ENCODE results near the gene SERGEF. TPM values are rescaled to one million over a fixed set of nuclear protein-coding genes. Genes with fewer than 3 reads are reported as not detected.

Gene SERGEF
- total and polyA plus RNA-seq, 2 of the 13 experiments (the other 11 are each of a cell fraction or from before 2014, with no cell fraction given): 54.5 to 114 TPM

GRCh38 chr11:18022419-18022818 lies 9.6 kb upstream of the SERGEF start:
- no peaks in the 10 kb centered on the region for H3K27me3 ChIP-seq (ENCODE audit: control insufficient read depth in 1 of 2, insufficient read depth in 2 of 2, low read length in 2 of 2)
- H3K9me3 ChIP-seq (ENCODE audit: low read length): no peaks in the 10 kb centered on the region
- no peaks in the 10 kb centered on the region for H4K20me1 ChIP-seq (ENCODE audit: insufficient read depth, low read length)
- FAIRE-seq (no peak), ATAC-seq (no peak), DNase-seq (ENCODE audit: low spot score) (no peak)
- CTCF ChIA-PET (ENCODE audit: low intra/inter-chr PET ratio, low total read pairs): no interaction called here
- TF ChIP-seq GLI4 (CRISPR knock-in tag; IDR thresholded peaks at IDR 0.05; ENCODE audit: borderline replicate concordance) (no peak), PAX8 (CRISPR knock-in tag; IDR thresholded peaks at IDR 0.05; ENCODE audit: borderline replicate concordance) (no peak), CENPBD1 (CRISPR knock-in tag; IDR thresholded peaks at IDR 0.05; ENCODE audit: borderline replicate concordance, low read depth) (no peak), ELF4 (CRISPR knock-in tag; IDR thresholded peaks at IDR 0.05; ENCODE audit: borderline replicate concordance) (no peak), ATAD3A (CRISPR knock-in tag; IDR thresholded peaks at IDR 0.05) (no peak), ZMAT5 (CRISPR knock-in tag; IDR thresholded peaks at IDR 0.05; ENCODE audit: borderline replicate concordance, low read depth) (no peak), MYNN (CRISPR knock-in tag; IDR thresholded peaks at IDR 0.05; ENCODE audit: low read depth) (no peak)
- TF ChIP-seq, protein P1, sequence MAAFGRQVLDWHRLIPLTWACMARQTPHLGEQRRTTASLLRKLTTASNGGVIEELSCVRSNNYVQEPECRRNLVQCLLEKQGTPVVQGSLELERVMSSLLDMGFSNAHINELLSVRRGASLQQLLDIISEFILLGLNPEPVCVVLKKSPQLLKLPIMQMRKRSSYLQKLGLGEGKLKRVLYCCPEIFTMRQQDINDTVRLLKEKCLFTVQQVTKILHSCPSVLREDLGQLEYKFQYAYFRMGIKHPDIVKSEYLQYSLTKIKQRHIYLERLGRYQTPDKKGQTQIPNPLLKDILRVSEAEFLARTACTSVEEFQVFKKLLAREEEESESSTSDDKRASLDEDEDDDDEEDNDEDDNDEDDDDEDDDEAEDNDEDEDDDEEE (CRISPR knock-in tag; IDR thresholded peaks at IDR 0.05): no peak
- no peak overlapping the region for H2AFZ ChIP-seq (ENCODE audit: low read length)
- in situ Hi-C loops (cut with HindIII; ENCODE audit: extremely low pct_ligation_motif_present, low pct_unique_long_range_greater_than_20kb): no loop called here
- no peak overlapping the region for H3K27ac ChIP-seq (ENCODE audit: extremely low read length, insufficient read depth, low read length)
- no peaks in the 10 kb centered on the region for H3K79me2 ChIP-seq (ENCODE audit: insufficient read depth, low read length)
- no peak overlapping the region for H3K4me3 ChIP-seq (replicated peaks in 1 of 3; ENCODE audit: insufficient read depth in 1 of 3, low read depth in 2 of 3, low read length in 3 of 3)
- peaks cover 5% of the 10 kb centered on the region; the same call in 1 of the 2 replicates for H3K4me1 ChIP-seq (ENCODE audit: insufficient read depth, low read length)
- POLR2A ChIA-PET: no interaction called here
- H3K36me3 ChIP-seq (replicated peaks in 1 of 2; ENCODE audit: control insufficient read depth in 1 of 2, insufficient read depth in 2 of 2, low read length in 2 of 2): no peaks in the 10 kb centered on the region
- 100% methylated on average over 1 of the region's 1 CpG for WGBS (ENCODE audit: low lambda C conversion rate)
- H3K4me2 ChIP-seq (ENCODE audit: low read depth, low read length): no peak overlapping the region
- intact Hi-C loops (cut with micrococcal nuclease; ENCODE audit: unreplicated experiment): no loop called here
- BruUV-seq (replicated peaks): no TSS peak
- H3K9ac ChIP-seq (ENCODE audit: insufficient read depth, low read depth, low read length): no peak overlapping the region
